Measurements from ENCODE around the gene TEX19. TPM values are rescaled to one million over a fixed set of nuclear protein-coding genes. Genes with fewer than 3 reads are reported as not detected.

TEX19 gene
- total and polyA plus RNA-seq, 2 experiments from 2014 or later, result 0.10 to 0.66 TPM

- no peaks in the 10 kb centered on the region for H4K20me1 ChIP-seq (replicated peaks; ENCODE audit: insufficient read depth)
- no peak overlapping the region for H3K4me3 Mint-ChIP-seq
- no peak overlapping the region for H3K27ac Mint-ChIP-seq
- peaks cover 11% of the 10 kb centered on the region for H3K27me3 Mint-ChIP-seq (ENCODE audit: insufficient read depth, low read depth, poor library complexity)
- H3K4me1 ChIP-seq (ENCODE audit: insufficient read depth), result no peaks in the 10 kb centered on the region
- no peak for TF ChIP-seq STAT1 (IDR thresholded peaks at IDR 0.05; ENCODE audit: unreplicated experiment)
- no peak for TF ChIP-seq EZH2 (IDR thresholded peaks at IDR 0.05; ENCODE audit: low read depth, unreplicated experiment)
- TF ChIP-seq, protein P1, sequence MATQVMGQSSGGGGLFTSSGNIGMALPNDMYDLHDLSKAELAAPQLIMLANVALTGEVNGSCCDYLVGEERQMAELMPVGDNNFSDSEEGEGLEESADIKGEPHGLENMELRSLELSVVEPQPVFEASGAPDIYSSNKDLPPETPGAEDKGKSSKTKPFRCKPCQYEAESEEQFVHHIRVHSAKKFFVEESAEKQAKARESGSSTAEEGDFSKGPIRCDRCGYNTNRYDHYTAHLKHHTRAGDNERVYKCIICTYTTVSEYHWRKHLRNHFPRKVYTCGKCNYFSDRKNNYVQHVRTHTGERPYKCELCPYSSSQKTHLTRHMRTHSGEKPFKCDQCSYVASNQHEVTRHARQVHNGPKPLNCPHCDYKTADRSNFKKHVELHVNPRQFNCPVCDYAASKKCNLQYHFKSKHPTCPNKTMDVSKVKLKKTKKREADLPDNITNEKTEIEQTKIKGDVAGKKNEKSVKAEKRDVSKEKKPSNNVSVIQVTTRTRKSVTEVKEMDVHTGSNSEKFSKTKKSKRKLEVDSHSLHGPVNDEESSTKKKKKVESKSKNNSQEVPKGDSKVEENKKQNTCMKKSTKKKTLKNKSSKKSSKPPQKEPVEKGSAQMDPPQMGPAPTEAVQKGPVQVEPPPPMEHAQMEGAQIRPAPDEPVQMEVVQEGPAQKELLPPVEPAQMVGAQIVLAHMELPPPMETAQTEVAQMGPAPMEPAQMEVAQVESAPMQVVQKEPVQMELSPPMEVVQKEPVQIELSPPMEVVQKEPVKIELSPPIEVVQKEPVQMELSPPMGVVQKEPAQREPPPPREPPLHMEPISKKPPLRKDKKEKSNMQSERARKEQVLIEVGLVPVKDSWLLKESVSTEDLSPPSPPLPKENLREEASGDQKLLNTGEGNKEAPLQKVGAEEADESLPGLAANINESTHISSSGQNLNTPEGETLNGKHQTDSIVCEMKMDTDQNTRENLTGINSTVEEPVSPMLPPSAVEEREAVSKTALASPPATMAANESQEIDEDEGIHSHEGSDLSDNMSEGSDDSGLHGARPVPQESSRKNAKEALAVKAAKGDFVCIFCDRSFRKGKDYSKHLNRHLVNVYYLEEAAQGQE (IDR thresholded peaks at IDR 0.05; ENCODE audit: unreplicated experiment), result no peak
- no peak for TF ChIP-seq ZNF114 (CRISPR knock-in tag; IDR thresholded peaks at IDR 0.05)
- TF ChIP-seq CREB1 (CRISPR knock-in tag; IDR thresholded peaks at IDR 0.05; ENCODE audit: low read depth), result no peak
- TF ChIP-seq CTCF (conservative IDR thresholded peaks at IDR 0.05; ENCODE audit: low read depth in 2 of 2), result no peak
- H3K4me2 ChIP-seq, result no peak overlapping the region
- no peaks in the 10 kb centered on the region for H3K36me3 ChIP-seq (ENCODE audit: insufficient read depth)
- H3K79me2 ChIP-seq (replicated peaks; ENCODE audit: insufficient read depth), result no peaks in the 10 kb centered on the region
- peaks cover 4% of the 10 kb centered on the region; the same call in 2 of the 3 replicates for H3K4me1 Mint-ChIP-seq
- no peaks in the 10 kb centered on the region for H3K9me2 ChIP-seq (ENCODE audit: insufficient read depth)
- H2AFZ ChIP-seq, result peak overlapping the region; percentile 84; the same call in 1 of the 2 replicates
- H3K4me3 ChIP-seq, result no peak overlapping the region
- H3F3A ChIP-seq (replicated peaks; ENCODE audit: low read depth), result no peaks in the 10 kb centered on the region
- no peak overlapping the region for H3K27ac ChIP-seq (ENCODE audit: low read depth)
- ATAC-seq, result no peak
- no peak for DNase-seq (ENCODE audit: low spot score)
- H3K9me3 Mint-ChIP-seq, result no peaks in the 10 kb centered on the region
- H3K36me3 Mint-ChIP-seq (ENCODE audit: low read depth), result no peaks in the 10 kb centered on the region
- H3K27me3 ChIP-seq (ENCODE audit: insufficient read depth), result no peaks in the 10 kb centered on the region
These were observed 7.8 kb upstream of the TEX19 start for GRCh38 chr17:82351254-82351712.

- H3K9me3 Mint-ChIP-seq, result no peaks in the 10 kb centered on the region
- no peak overlapping the region for H3K4me3 Mint-ChIP-seq
- H3K27me3 Mint-ChIP-seq (ENCODE audit: insufficient read depth, low read depth, poor library complexity), result peaks cover 11% of the 10 kb centered on the region
- no peak overlapping the region for H3K4me2 ChIP-seq
- H3K36me3 ChIP-seq (ENCODE audit: insufficient read depth), result no peaks in the 10 kb centered on the region
- H3K27ac Mint-ChIP-seq, result no peak overlapping the region
- H4K20me1 ChIP-seq (replicated peaks; ENCODE audit: insufficient read depth), result no peaks in the 10 kb centered on the region
- TF ChIP-seq NANOG (IDR thresholded peaks at IDR 0.05; ENCODE audit: borderline replicate concordance), result no peak
- peak; percentile 88 to 94 for TF ChIP-seq CTCF (conservative IDR thresholded peaks at IDR 0.05; ENCODE audit: low read depth in 2 of 2)
- TF ChIP-seq EZH2 (IDR thresholded peaks at IDR 0.05; ENCODE audit: low read depth, unreplicated experiment), result no peak
- no peak for TF ChIP-seq POLR2AphosphoS5 (IDR thresholded peaks at IDR 0.05; ENCODE audit: low read depth)
- no peak for TF ChIP-seq ZNF114 (CRISPR knock-in tag; IDR thresholded peaks at IDR 0.05)
- TF ChIP-seq, protein P1 (IDR thresholded peaks at IDR 0.05; ENCODE audit: unreplicated experiment), result peak; percentile 35
- TF ChIP-seq STAT1 (IDR thresholded peaks at IDR 0.05; ENCODE audit: unreplicated experiment), result no peak
- DNase-seq (ENCODE audit: low spot score), result peak; percentile 97
- H3K4me1 ChIP-seq (ENCODE audit: insufficient read depth), result no peaks in the 10 kb centered on the region
- no peak overlapping the region for H3K4me3 ChIP-seq
- peak overlapping the region; percentile 84; the same call in 1 of the 2 replicates for H2AFZ ChIP-seq
- H3K9me2 ChIP-seq (ENCODE audit: insufficient read depth), result no peaks in the 10 kb centered on the region
- no peaks in the 10 kb centered on the region for H3K27me3 ChIP-seq (ENCODE audit: insufficient read depth)
- H3K36me3 Mint-ChIP-seq (ENCODE audit: low read depth), result no peaks in the 10 kb centered on the region
- ATAC-seq, result peak; percentile 95
- no peak overlapping the region for H3K27ac ChIP-seq (ENCODE audit: low read depth)
- H3K4me1 Mint-ChIP-seq, result peaks cover 5% of the 10 kb centered on the region
- H3F3A ChIP-seq (replicated peaks; ENCODE audit: low read depth), result no peaks in the 10 kb centered on the region
- no peaks in the 10 kb centered on the region for H3K79me2 ChIP-seq (replicated peaks; ENCODE audit: insufficient read depth)
These were observed 7.1 kb upstream of the TEX19 start for GRCh38 chr17:82351713-82352488.

Data from GM23338 (cell line).